Measurements from ENCODE around the gene EPB41L4B. TPM values are rescaled to one million over a fixed set of nuclear protein-coding genes. Genes with fewer than 3 reads are reported as not detected.

The EPB41L4B gene
- total and polyA plus RNA-seq, 2 of the 4 experiments (the other 2 are of a cell fraction), result 0.36 to 0.54 TPM

- H2BK20ac ChIP-seq (ENCODE audit: low read depth, low read length), result no peak overlapping the region
- no peak overlapping the region for H3K9ac ChIP-seq (ENCODE audit: low read depth, low read length)
- H3K18ac ChIP-seq (ENCODE audit: low read depth, low read length), result no peak overlapping the region
- WGBS, 2 experiments (ENCODE audit: extremely low coverage in 2 of 2, insufficient read length in 1 of 2), result no CpG with 5 or more reads among the region's 3 CpGs
- H3K27me3 ChIP-seq (ENCODE audit: control insufficient read depth, insufficient read depth, low read length), result peaks cover 8% of the 10 kb centered on the region
- TF ChIP-seq, protein P1, sequence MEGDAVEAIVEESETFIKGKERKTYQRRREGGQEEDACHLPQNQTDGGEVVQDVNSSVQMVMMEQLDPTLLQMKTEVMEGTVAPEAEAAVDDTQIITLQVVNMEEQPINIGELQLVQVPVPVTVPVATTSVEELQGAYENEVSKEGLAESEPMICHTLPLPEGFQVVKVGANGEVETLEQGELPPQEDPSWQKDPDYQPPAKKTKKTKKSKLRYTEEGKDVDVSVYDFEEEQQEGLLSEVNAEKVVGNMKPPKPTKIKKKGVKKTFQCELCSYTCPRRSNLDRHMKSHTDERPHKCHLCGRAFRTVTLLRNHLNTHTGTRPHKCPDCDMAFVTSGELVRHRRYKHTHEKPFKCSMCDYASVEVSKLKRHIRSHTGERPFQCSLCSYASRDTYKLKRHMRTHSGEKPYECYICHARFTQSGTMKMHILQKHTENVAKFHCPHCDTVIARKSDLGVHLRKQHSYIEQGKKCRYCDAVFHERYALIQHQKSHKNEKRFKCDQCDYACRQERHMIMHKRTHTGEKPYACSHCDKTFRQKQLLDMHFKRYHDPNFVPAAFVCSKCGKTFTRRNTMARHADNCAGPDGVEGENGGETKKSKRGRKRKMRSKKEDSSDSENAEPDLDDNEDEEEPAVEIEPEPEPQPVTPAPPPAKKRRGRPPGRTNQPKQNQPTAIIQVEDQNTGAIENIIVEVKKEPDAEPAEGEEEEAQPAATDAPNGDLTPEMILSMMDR (conservative IDR thresholded peaks at IDR 0.05; ENCODE audit: low read depth, low read length), result no peak
- TF ChIP-seq RCOR1 (IDR thresholded peaks at IDR 0.05; ENCODE audit: insufficient replicate concordance, low read length) (no peak), RFX5 (IDR thresholded peaks at IDR 0.05; ENCODE audit: low read depth, low read length) (no peak), CEBPB (IDR thresholded peaks at IDR 0.05; ENCODE audit: low read depth, low read length) (no peak), POLR2A (IDR thresholded peaks at IDR 0.05; ENCODE audit: low read depth, low read length) (no peak), BHLHE40 (IDR thresholded peaks at IDR 0.05; ENCODE audit: low read depth, low read length) (no peak), SMC3 (IDR thresholded peaks at IDR 0.05; ENCODE audit: low read depth, low read length) (no peak), CHD1 (IDR thresholded peaks at IDR 0.05; ENCODE audit: low read depth, low read length) (no peak), MAZ (IDR thresholded peaks at IDR 0.05; ENCODE audit: borderline replicate concordance, low read depth, low read length) (no peak), RAD21 (IDR thresholded peaks at IDR 0.05; ENCODE audit: low read length) (no peak), USF2 (IDR thresholded peaks at IDR 0.05; ENCODE audit: low read depth, low read length) (no peak), FOS (IDR thresholded peaks at IDR 0.05; ENCODE audit: low read depth, low read length) (no peak), MAFK (IDR thresholded peaks at IDR 0.05; ENCODE audit: low read depth, low read length) (no peak), NFE2L2 (IDR thresholded peaks at IDR 0.05; ENCODE audit: low read depth, low read length) (no peak), MXI1 (IDR thresholded peaks at IDR 0.05; ENCODE audit: borderline replicate concordance, low read depth, low read length) (no peak)
- TF ChIP-seq, protein P2, sequence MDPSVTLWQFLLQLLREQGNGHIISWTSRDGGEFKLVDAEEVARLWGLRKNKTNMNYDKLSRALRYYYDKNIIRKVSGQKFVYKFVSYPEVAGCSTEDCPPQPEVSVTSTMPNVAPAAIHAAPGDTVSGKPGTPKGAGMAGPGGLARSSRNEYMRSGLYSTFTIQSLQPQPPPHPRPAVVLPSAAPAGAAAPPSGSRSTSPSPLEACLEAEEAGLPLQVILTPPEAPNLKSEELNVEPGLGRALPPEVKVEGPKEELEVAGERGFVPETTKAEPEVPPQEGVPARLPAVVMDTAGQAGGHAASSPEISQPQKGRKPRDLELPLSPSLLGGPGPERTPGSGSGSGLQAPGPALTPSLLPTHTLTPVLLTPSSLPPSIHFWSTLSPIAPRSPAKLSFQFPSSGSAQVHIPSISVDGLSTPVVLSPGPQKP (IDR thresholded peaks at IDR 0.05; ENCODE audit: borderline replicate concordance, low read depth, low read length), result no peak
- H2BK120ac ChIP-seq (ENCODE audit: low read depth, low read length), result no peak overlapping the region
- H3K9me1 ChIP-seq (ENCODE audit: insufficient read depth, low read length), result no peaks in the 10 kb centered on the region
- ATAC-seq (ENCODE audit: low read depth), result no peak
- H2AK5ac ChIP-seq (ENCODE audit: low read depth, low read length), result no peak overlapping the region
- no peak for DNase-seq
- dilution Hi-C loops (cut with HindIII; ENCODE audit: low sequenced_read_pairs, unreplicated experiment), result no loop called here
- no peak overlapping the region for H3K56ac ChIP-seq (ENCODE audit: extremely low read depth, insufficient read depth, low read length)
- H4K91ac ChIP-seq (ENCODE audit: insufficient read depth, low read depth, low read length), result no peak overlapping the region
- no peaks in the 10 kb centered on the region for H4K20me1 ChIP-seq (ENCODE audit: insufficient read depth, low read length)
- H3K9me3 ChIP-seq (ENCODE audit: control insufficient read depth, insufficient read depth, low read length), result no peaks in the 10 kb centered on the region
- H2BK5ac ChIP-seq (ENCODE audit: low read depth, low read length, poor library complexity, severe bottlenecking), result no peak overlapping the region
- no peak overlapping the region for H3K4me3 ChIP-seq (ENCODE audit: insufficient read depth, low read depth, low read length)
- no peak overlapping the region for H2BK15ac ChIP-seq (ENCODE audit: low read depth, low read length)
- no peak overlapping the region for H2AK9ac ChIP-seq (replicated peaks; ENCODE audit: low read depth, low read length, poor library complexity)
- H3K14ac ChIP-seq (replicated peaks; ENCODE audit: low read depth, low read length), result no peak overlapping the region
- H4K8ac ChIP-seq (ENCODE audit: low read depth in 2 of 2, low read length in 2 of 2), result no peak overlapping the region
- no peak overlapping the region for H3K4ac ChIP-seq (ENCODE audit: low read depth, low read length)
- H3K36me3 ChIP-seq (ENCODE audit: control insufficient read depth, insufficient read depth, low read length), result no peaks in the 10 kb centered on the region
- ChIA-PET POLR2A (ENCODE audit: unreplicated experiment) (no interaction called here), CTCF (no interaction called here)
- no peaks in the 10 kb centered on the region for H3K4me1 ChIP-seq (ENCODE audit: control insufficient read depth, insufficient read depth, low read length)
- no peak overlapping the region for H3K4me2 ChIP-seq (ENCODE audit: low read depth, low read length)
- no peaks in the 10 kb centered on the region for H3K79me1 ChIP-seq (ENCODE audit: low read depth in 1 of 2, low read length in 2 of 2)
- no peak overlapping the region for H3K27ac ChIP-seq (ENCODE audit: insufficient read depth, low read length)
- H3K23ac ChIP-seq (ENCODE audit: low read depth, low read length), result no peak overlapping the region
- in situ Hi-C loops (cut with MboI; ENCODE audit: low sequenced_read_pairs), result no loop called here
- intact Hi-C loops (cut with micrococcal nuclease), result no loop called here
- H2AFZ ChIP-seq (replicated peaks; ENCODE audit: low read length, poor library complexity), result no peak overlapping the region
- BruUV-seq (replicated peaks), result no TSS peak
- H4K5ac ChIP-seq (ENCODE audit: low read depth, low read length), result no peak overlapping the region
Measured at GRCh38 chr9:109336409-109336808, 15.6 kb upstream of the EPB41L4B start.

All from IMR-90 (cell line).